Gastrocnemius medialis (tissue), 4 donors: ENCODE results near the gene KCNK4.

Experiments used
- POLR2A ChIP-seq, 2 donors: fragments of 450-650 bp; IDR thresholded peaks; one replicate each; pipeline ENCODE4 v1.6.1; 2017; ENCODE audit warnings: antibody characterized with exemption in 2 of 2, mild to moderate bottlenecking in 2 of 2, moderate library complexity in 2 of 2
- TF ChIP-seq, protein P1 (sequence below), 5 experiments: fragments of 450-650 bp in 3 of 5; fragments of 200-600 bp in 2 of 5; sonication (generic) in 2 of 5; IDR thresholded peaks in 4 of 5; conservative IDR thresholded peaks in 1 of 5; 1 replicate in 4 of 5; 2 replicates in 1 of 5; pipeline ENCODE4 v1.5.1; 2016 to 2019; ENCODE audit warnings: antibody characterized with exemption in 5 of 5, mild to moderate bottlenecking in 3 of 5, moderate library complexity in 3 of 5

DNA sequence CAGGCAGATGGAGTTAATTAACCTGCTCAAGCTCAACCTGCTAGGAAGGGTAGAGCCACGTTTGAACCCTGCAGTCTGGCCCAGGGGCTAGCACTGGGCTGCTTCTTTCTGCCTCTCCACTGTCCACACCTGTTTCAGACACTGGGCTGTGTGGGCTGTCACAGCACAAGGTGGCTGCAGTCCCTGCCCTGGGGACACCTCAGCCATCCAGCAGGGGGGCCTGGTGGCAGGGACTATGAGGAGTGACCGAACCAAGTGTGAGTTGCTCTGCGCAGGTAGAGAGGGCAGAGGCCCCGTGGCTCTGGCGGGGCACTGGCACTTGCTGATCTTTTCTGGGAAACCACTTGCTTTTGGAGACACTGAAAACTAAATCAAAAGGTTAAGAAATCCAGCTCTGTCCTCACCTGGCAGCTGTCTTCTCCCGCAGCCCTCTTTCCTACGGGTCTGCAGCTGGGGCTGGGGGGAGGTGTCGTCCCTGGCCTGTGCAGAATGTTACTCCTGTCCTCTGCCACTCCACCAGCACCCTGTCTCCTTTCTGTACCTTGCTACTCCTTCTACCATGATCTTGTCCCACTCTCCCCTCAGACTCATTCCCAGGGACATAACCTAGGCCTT, 12.4 kb upstream of the KCNK4 start:
- TF ChIP-seq, protein P1, sequence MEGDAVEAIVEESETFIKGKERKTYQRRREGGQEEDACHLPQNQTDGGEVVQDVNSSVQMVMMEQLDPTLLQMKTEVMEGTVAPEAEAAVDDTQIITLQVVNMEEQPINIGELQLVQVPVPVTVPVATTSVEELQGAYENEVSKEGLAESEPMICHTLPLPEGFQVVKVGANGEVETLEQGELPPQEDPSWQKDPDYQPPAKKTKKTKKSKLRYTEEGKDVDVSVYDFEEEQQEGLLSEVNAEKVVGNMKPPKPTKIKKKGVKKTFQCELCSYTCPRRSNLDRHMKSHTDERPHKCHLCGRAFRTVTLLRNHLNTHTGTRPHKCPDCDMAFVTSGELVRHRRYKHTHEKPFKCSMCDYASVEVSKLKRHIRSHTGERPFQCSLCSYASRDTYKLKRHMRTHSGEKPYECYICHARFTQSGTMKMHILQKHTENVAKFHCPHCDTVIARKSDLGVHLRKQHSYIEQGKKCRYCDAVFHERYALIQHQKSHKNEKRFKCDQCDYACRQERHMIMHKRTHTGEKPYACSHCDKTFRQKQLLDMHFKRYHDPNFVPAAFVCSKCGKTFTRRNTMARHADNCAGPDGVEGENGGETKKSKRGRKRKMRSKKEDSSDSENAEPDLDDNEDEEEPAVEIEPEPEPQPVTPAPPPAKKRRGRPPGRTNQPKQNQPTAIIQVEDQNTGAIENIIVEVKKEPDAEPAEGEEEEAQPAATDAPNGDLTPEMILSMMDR (IDR thresholded peaks at IDR 0.05 in 4 of 5, conservative IDR thresholded peaks at IDR 0.05 in 1 of 5) = no peak
- TF ChIP-seq POLR2A (IDR thresholded peaks at IDR 0.05) = no peak
